22Rv1 (cell line): ENCODE results near the gene PGLYRP2.

ENCODE experiments used
- CTCF ChIP-seq: fragments of 450-650 bp; IDR thresholded peaks from 2 replicates; pipeline ENCODE4 v1.5.1; 2017; ENCODE audit warnings: mild to moderate bottlenecking
- ZFX ChIP-seq: fragments of 450-650 bp; IDR thresholded peaks from 2 replicates; pipeline ENCODE4 v1.6.1; 2017; ENCODE audit warnings: antibody characterized with exemption, borderline replicate concordance

GRCh38 chr19:15464394-15465385 lies 14.6 kb downstream of the PGLYRP2 start, which contains the start of gene RASAL3:
- no peak for TF ChIP-seq CTCF
- TF ChIP-seq ZFX = no peak
